Epithelial cell of umbilical artery (primary cell): ENCODE results near the gene FBXO30. TPM values are rescaled to one million over a fixed set of nuclear protein-coding genes. Genes with fewer than 3 reads are reported as not detected.

Source experiments
- total RNA-seq: library from RNA; depleted of rRNA; stranded (reverse); fragments of >200 nt; gene quantifications from 2 replicates; pipeline ENCODE4 v1.2.3, GENCODE V29; 2014

Gene FBXO30, protein sequence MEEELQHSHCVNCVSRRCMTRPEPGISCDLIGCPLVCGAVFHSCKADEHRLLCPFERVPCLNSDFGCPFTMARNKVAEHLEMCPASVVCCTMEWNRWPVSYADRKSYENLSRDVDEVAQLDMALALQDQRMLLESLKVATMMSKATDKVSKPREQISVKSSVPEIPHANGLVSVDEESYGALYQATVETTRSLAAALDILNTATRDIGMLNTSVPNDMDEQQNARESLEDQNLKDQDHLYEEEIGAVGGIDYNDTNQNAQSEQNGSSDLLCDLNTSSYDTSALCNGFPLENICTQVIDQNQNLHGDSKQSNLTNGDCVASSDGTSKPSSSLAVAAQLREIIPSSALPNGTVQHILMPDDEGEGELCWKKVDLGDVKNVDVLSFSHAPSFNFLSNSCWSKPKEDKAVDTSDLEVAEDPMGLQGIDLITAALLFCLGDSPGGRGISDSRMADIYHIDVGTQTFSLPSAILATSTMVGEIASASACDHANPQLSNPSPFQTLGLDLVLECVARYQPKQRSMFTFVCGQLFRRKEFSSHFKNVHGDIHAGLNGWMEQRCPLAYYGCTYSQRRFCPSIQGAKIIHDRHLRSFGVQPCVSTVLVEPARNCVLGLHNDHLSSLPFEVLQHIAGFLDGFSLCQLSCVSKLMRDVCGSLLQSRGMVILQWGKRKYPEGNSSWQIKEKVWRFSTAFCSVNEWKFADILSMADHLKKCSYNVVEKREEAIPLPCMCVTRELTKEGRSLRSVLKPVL
- 12.7 and 20.2 TPM in 2 replicates for total RNA-seq

DNA sequence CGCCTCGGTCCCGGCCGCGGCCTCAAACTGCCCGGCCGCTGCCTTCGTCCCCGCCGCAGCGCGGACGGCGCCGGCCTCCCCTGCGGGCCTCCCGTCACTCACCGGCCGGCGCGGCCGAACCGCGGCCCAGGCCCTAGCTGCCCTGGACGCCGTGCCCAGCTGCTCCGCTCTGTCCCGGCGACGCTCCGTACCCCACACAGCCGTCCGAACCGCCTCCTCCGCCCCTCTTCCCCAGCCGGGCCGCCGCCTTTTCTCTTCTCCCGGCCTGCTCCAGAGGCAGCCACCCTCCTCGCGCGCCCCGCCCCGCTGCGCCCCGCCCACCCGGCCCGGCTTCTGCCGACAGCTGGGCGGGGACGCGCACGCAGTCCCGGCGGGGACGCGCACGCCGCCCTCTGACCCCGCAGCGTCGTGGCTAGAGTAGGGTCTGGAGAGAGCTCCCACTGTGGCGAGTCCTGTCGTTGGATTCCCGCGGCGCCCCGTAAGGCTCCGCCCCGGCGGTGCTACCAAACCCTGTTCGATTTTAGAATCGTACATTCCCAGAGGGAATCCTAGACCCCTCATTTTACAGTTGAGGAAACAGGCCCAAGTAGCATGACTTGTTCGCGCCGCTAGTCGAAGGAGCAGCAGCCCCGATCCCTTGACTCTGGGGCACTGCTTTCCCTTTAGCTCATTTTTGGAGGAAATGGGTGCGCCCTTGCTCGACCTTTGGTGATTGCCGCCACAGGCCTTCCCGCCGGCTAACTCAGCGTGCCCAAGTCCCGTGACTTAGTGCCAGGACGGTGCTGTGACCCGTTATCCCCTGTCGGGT lies at the start of gene FBXO30:
TSS of gene FBXO30 (minus strand) at position 295 of the 808 bp plus-strand sequence. CDS start 8,390 bp downstream, outside the sequence.

Other genes with a start within 250 kb of the FBXO30 start
- gene EPM2A, start 79.3 kb downstream of the FBXO30 start, total RNA-seq = 5.5 TPM in 2 replicates
- 13.3 and 18.7 TPM in 2 replicates for gene SHPRH, start 149.6 kb upstream of the FBXO30 start, total RNA-seq
- not detected in 2 replicates for gene GRM1, start 214.3 kb upstream of the FBXO30 start, total RNA-seq